GM12801 (cell line): Measurements from ENCODE around the gene HRH1.

Experiments used
- TF ChIP-seq, protein P1 (sequence below): IDR thresholded peaks from one replicate; pipeline ENCODE4 v1.5.1; 2011; ENCODE audit warnings: control low read depth; ENCODE audit not compliant: insufficient read length; ENCODE audit errors: extremely low read depth

Gene HRH1

GRCh38 chr3:11302444-11302843 is 148.2 kb downstream of the HRH1 start:
- TF ChIP-seq, protein P1, sequence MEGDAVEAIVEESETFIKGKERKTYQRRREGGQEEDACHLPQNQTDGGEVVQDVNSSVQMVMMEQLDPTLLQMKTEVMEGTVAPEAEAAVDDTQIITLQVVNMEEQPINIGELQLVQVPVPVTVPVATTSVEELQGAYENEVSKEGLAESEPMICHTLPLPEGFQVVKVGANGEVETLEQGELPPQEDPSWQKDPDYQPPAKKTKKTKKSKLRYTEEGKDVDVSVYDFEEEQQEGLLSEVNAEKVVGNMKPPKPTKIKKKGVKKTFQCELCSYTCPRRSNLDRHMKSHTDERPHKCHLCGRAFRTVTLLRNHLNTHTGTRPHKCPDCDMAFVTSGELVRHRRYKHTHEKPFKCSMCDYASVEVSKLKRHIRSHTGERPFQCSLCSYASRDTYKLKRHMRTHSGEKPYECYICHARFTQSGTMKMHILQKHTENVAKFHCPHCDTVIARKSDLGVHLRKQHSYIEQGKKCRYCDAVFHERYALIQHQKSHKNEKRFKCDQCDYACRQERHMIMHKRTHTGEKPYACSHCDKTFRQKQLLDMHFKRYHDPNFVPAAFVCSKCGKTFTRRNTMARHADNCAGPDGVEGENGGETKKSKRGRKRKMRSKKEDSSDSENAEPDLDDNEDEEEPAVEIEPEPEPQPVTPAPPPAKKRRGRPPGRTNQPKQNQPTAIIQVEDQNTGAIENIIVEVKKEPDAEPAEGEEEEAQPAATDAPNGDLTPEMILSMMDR = no peak

- TF ChIP-seq, protein P1 = no peak
These were observed 149.9 kb downstream of the HRH1 start for GRCh38 chr3:11304175-11304574.

DNA sequence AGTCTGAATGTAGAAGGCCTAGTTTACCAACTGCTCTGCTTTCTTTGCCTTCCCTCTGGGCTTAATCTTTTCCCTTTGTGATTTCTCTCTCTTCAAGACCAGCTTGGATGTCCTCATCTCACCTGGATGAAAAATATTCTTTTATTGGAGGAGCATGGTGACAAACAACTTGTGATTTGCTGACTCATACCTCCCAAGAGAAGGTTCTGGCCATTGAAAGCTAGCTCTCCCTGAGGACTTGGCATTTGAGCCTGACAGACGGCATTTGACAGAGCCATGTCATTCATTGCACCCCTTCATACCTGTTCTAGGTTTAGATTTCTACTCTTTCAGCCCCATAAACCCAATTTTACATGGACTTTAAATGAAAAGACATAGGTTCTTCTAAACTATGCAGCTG is 151.2 kb downstream of the HRH1 start:
- TF ChIP-seq, protein P1 = no peak

DNA sequence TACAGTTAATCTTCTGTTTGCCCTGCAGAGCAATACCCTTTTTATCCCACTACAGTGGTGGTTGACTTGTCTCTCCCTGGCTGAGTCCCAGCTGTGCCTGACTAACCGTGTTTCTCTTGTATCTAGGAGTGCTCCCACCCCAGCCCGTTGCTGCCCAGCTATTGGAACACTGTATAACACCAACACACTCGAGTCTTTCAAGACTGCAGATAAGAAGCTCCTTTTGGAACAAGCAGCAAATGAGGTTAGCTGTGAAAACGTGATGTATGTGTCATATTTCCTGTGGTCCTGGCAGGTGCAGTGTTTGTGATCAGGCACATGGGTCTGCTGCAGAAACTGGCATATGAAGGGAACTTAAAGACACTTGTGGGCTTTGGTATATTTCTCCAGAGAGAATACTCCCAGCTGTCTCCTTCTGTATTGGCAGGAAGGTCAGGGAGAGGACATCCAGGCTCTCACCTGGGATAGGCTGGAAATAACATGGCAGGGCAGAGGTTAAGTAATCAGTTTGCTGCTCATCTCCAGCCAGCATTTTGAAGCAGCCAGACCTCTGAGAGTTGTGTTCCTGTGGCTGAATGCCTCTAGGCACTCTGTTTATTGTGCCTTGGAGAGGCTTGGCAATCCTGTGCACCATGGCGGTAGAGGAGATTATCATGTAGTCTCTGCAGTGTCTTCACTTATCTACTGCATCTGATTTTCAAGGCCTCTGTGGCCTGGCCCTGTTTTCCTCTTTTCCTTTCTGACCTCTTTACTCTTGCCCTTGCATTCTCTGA is 152.7 kb downstream of the HRH1 start:
- TF ChIP-seq, protein P1 = no peak

DNA sequence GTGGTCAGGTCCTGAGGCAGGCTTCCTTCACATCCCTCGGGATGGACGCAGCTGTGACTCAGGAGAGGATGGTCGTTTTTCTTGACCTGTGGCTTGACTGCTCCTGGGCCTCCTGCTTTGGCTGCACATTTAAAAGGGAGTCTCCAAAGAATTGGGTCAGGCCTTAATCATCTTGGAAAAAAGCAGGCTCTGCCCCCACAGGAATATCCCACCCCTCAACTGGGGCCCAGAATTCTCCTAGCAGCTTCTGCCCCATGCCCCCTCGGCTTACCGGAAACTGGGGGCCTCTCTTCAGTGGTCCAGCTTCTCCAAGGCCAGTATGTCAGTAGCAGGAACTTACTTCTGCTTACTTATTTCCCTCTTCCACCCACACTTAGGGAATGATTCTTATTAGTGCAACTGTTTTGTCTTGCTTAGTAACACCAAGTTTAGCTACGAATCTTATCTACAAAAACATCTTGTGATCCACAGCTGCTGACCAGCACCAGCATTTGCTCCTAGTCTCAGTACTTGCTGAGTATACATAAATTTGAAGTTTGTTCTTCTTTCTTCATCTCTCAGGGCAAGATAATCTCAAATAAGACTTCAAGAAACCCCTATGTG is 153.6 kb downstream of the HRH1 start:
- TF ChIP-seq, protein P1 = no peak

DNA sequence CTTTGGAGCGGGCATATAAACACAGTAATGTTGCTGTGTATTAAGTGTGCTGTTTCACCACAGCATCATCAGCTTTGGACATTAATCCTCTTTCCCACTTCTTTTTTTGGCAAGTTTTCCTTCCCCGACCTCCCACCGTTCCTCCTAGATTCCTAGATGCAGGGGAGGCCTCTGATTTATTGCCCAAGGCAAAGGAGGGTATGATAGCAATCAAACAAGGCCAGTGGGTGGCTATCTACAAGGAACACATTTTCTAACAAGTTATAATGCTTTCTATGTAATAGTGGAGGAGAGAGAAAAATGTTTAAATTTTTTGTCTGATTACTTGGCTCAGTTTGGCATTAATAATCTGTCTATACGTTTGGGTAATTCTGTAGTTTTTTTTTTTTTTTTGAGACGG is 156.0 kb downstream of the HRH1 start:
- TF ChIP-seq, protein P1 = no peak

DNA sequence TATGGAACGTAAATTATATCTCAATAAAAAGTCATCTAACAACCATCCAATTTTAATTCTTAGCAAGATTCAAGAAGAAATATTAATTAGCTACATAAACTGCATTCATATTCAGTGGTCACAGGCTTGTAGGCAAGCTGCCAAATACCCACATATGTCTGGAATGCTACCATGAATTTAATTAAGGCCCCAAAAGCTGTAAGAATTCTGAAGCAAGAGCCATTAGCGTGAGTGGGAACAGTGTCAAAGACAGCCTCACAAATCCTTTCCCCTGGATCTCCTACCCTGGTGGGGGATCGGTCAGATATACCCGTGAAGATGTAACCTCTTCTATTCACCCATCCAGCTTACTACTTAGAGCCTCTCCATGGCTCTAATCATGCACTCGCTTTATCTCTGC is 157.9 kb downstream of the HRH1 start:
- TF ChIP-seq, protein P1 = no peak
